ENCODE measurements around the gene KRT1.

- TF ChIP-seq CTCF (IDR thresholded peaks at IDR 0.05; ENCODE audit: low read depth, low read length, poor library complexity, severe bottlenecking), result no peak
- no peak for TF ChIP-seq EZH2phosphoT487 (IDR thresholded peaks at IDR 0.05; ENCODE audit: borderline replicate concordance, low read length)
Observed at GRCh38 chr12:52692254-52692653, 12.0 kb upstream of the KRT1 start.

All from DOHH2 (cell line).